Glomerular visceral epithelial cell (primary cell): ENCODE results near the gene MAP3K12.
"Not testable (repeated sequence)": the region's sequence is repeated elsewhere in the genome, so short reads cannot be mapped to it uniquely, and the experiment has no call there.

Experiments used
- DNase-seq: peaks from one replicate; pipeline ENCODE4 v3.0.0-alpha.2; 2016; ENCODE audit errors: extremely low spot score

The MAP3K12 gene

GRCh38 chr12:53435326-53435725 lies 63.9 kb downstream of the MAP3K12 start:
- DNase-seq, result not testable (repeated sequence)

- DNase-seq, result no peak
Measured at GRCh38 chr12:53431187-53431586, 68.1 kb downstream of the MAP3K12 start.

GRCh38 chr12:53430116-53430515 lies 69.1 kb downstream of the MAP3K12 start:
- DNase-seq, result no peak
